ENCODE results near the gene ACBD6. TPM values are rescaled to one million over a fixed set of nuclear protein-coding genes. Genes with fewer than 3 reads are reported as not detected.

The ACBD6 gene
- polyA plus RNA-seq, 1 experiment: 49.0 TPM

DNA sequence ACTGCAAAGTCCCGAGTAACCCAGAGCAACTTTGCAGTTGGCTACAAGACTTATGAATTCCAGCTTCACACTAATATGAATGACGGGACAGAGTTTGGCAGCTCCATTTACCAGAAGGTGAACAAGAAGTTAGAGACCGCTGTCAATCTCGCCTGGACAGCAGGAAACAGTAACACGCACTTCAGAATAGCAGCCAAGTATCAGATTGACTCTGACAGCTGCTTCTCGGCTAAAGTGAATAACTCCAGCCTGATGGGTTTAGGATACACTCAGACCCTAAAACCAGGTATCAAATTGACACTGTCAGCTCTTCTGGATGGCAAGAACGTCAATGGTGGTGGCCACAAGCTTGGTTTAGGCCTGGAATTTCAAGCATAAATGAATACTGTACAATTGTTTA, 66.8 kb downstream of the ACBD6 start:
- H3K27me3 ChIP-seq (ENCODE audit: control insufficient read depth, insufficient read depth, low read length): no peaks in the 10 kb centered on the region
- ChIA-PET CTCF (interaction anchor here (0.6 to 1.2 kb wide), 3 partner anchors 14 to 183 kb away, joined by 4 to 5 read pairs (median 4); no protein-coding TSS in a partner anchor), POLR2A (no interaction called here)
- TF ChIP-seq, protein P1, sequence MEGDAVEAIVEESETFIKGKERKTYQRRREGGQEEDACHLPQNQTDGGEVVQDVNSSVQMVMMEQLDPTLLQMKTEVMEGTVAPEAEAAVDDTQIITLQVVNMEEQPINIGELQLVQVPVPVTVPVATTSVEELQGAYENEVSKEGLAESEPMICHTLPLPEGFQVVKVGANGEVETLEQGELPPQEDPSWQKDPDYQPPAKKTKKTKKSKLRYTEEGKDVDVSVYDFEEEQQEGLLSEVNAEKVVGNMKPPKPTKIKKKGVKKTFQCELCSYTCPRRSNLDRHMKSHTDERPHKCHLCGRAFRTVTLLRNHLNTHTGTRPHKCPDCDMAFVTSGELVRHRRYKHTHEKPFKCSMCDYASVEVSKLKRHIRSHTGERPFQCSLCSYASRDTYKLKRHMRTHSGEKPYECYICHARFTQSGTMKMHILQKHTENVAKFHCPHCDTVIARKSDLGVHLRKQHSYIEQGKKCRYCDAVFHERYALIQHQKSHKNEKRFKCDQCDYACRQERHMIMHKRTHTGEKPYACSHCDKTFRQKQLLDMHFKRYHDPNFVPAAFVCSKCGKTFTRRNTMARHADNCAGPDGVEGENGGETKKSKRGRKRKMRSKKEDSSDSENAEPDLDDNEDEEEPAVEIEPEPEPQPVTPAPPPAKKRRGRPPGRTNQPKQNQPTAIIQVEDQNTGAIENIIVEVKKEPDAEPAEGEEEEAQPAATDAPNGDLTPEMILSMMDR (IDR thresholded peaks at IDR 0.05; ENCODE audit: insufficient read depth, low read depth, low read length): no peak
- no peak for DNase-seq (ENCODE audit: low read depth)
- H3K4me3 ChIP-seq (ENCODE audit: low read depth, low read length): no peak overlapping the region
- H3K36me3 ChIP-seq (ENCODE audit: control insufficient read depth, insufficient read depth, low read length): no peaks in the 10 kb centered on the region

- TF ChIP-seq, protein P1 (IDR thresholded peaks at IDR 0.05; ENCODE audit: insufficient read depth, low read depth, low read length): no peak
- no peaks in the 10 kb centered on the region for H3K36me3 ChIP-seq (ENCODE audit: control insufficient read depth, insufficient read depth, low read length)
- CTCF ChIA-PET: no interaction called here
- H3K4me3 ChIP-seq (ENCODE audit: low read depth, low read length): no peak overlapping the region
- no peaks in the 10 kb centered on the region for H3K27me3 ChIP-seq (ENCODE audit: control insufficient read depth, insufficient read depth, low read length)
- no peak for DNase-seq (ENCODE audit: low read depth)
- POLR2A ChIA-PET: no interaction called here
Measured at GRCh38 chr1:180433873-180434272, 68.5 kb downstream of the ACBD6 start.

DNA sequence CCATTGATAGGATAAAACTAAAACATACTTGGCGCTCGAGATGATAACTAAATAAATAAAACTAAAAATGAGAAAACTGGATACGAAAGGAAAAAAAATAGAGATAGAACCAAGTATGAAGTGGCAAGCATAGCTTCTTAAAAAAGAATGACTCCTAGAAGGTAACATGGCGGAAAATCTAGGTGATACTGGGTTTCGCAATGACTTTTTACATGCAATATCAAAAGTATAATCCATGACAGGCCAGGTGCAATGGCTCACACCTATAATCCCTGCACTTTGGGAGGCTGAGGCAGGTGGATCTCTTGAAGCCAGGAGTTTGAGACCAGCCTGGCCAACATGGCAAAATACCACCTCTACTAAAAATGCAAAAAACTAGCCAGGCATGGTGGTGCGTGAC, 70.7 kb downstream of the ACBD6 start:
- TF ChIP-seq, protein P1 (IDR thresholded peaks at IDR 0.05; ENCODE audit: insufficient read depth, low read depth, low read length): no peak
- ChIA-PET CTCF (interaction anchor here (0.6 kb wide), 1 partner anchor 19 kb away, joined by 3 read pairs; no protein-coding TSS in a partner anchor), POLR2A (no interaction called here)
- Histone ChIP-seq H3K4me3 (ENCODE audit: low read depth, low read length) (no peak overlapping the region), H3K27me3 (ENCODE audit: control insufficient read depth, insufficient read depth, low read length) (no peaks in the 10 kb centered on the region), H3K36me3 (ENCODE audit: control insufficient read depth, insufficient read depth, low read length) (no peaks in the 10 kb centered on the region)
- no peak for DNase-seq (ENCODE audit: low read depth)

- ChIA-PET POLR2A (no interaction called here), CTCF (interaction anchor here (1.3 kb wide), 1 partner anchor 176 kb away, joined by 4 read pairs; no protein-coding TSS in a partner anchor)
- H3K36me3 ChIP-seq (ENCODE audit: control insufficient read depth, insufficient read depth, low read length): no peaks in the 10 kb centered on the region
- no peaks in the 10 kb centered on the region for H3K27me3 ChIP-seq (ENCODE audit: control insufficient read depth, insufficient read depth, low read length)
- no peak overlapping the region for H3K4me3 ChIP-seq (ENCODE audit: low read depth, low read length)
- TF ChIP-seq, protein P1 (IDR thresholded peaks at IDR 0.05; ENCODE audit: insufficient read depth, low read depth, low read length): no peak
- DNase-seq (ENCODE audit: low read depth): no peak
Measured at GRCh38 chr1:180428782-180429695, 73.3 kb downstream of the ACBD6 start.

GRCh38 chr1:180425952-180426351, 76.4 kb downstream of the ACBD6 start:
- H3K27me3 ChIP-seq (ENCODE audit: control insufficient read depth, insufficient read depth, low read length): no peaks in the 10 kb centered on the region
- no peaks in the 10 kb centered on the region for H3K36me3 ChIP-seq (ENCODE audit: control insufficient read depth, insufficient read depth, low read length)
- no peak overlapping the region for H3K4me3 ChIP-seq (ENCODE audit: low read depth, low read length)
- CTCF ChIA-PET: interaction anchor here (1.2 kb wide), 1 partner anchor 12 kb away, joined by 4 read pairs; no protein-coding TSS in a partner anchor
- TF ChIP-seq, protein P1 (IDR thresholded peaks at IDR 0.05; ENCODE audit: insufficient read depth, low read depth, low read length): no peak
- no peak for DNase-seq (ENCODE audit: low read depth)
- POLR2A ChIA-PET: no interaction called here

Measured in BJ (cell line).